Tibial nerve (tissue), 4 donors: ENCODE measurements around the gene RNF167.

Experiments
- CTCF ChIP-seq, 5 experiments: fragments of 200-600 bp in 3 of 5; fragments of 450-650 bp in 2 of 5; sonication (generic) in 3 of 5; IDR thresholded peaks; one replicate each; pipeline ENCODE4 v1.5.1; 2016 to 2019; ENCODE audit warnings: antibody characterized with exemption in 5 of 5, mild to moderate bottlenecking in 3 of 5, moderate library complexity in 2 of 5
- EP300 ChIP-seq, 2 donors: sonication (generic); formaldehyde crosslinking; IDR thresholded peaks; one replicate each; pipeline ENCODE4 v1.6.1; 2017; ENCODE audit warnings: antibody characterized with exemption in 2 of 2, mild to moderate bottlenecking in 1 of 2
- POLR2A ChIP-seq, 2 donors: fragments of 450-650 bp; IDR thresholded peaks; one replicate each; pipeline ENCODE4 v1.6.1; 2017; ENCODE audit warnings: antibody characterized with exemption in 2 of 2, mild to moderate bottlenecking in 2 of 2, moderate library complexity in 2 of 2

- peak; percentile 66 to 92 (median 84) for TF ChIP-seq CTCF (IDR thresholded peaks at IDR 0.05)
- peak; percentile 56 to 84 for TF ChIP-seq POLR2A (IDR thresholded peaks at IDR 0.05)
- peak; percentile 60 to 88 for TF ChIP-seq EP300 (IDR thresholded peaks at IDR 0.05)
Observed at GRCh38 chr17:4986951-4987766, 47.1 kb downstream of the RNF167 start, which contains the start of gene CAMTA2.
